Measurements from ENCODE around the gene MRPL41.

DNA sequence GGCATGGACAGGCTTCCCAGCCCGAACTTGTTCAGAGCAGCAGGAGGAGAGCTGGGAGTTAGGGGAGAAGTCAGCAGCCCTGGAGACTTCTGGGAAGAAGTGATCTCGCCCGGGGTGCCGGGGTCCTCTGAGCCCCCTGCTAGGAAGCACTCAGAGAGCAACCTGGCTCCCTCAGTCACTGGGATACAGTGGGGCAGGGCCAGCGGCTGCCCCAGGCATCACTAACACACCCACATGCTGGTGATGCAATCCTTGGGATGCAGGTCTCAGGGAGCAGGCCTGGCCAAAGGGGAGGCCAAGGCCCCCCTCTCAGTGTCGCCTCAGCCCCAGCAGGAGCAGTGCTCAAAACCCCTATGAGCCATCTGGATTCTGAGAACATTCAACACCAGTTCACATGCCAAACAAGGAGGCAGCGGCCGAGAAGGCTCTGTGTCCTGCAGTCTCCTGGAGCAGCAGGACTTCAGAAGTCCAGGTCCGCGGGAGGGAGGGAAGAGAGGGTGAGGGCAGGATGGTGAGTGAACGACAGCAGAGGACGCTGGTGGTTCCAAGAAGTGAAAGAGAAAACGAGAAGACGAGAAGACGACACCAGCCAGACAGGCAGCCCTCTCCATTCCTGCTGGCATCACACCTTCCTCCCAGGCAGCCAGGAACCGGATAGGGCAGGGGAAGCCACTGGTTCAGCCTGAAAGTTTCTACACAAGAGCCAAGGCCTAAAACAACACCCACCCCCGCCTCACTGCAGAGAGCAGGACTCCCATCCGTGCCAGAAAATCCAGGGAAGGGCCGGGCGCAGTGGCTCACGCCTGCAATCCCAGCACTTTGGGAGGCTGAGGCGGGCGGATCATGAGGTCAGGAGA is 3.8 kb upstream of the MRPL41 start:
- TF ChIP-seq, protein P1, sequence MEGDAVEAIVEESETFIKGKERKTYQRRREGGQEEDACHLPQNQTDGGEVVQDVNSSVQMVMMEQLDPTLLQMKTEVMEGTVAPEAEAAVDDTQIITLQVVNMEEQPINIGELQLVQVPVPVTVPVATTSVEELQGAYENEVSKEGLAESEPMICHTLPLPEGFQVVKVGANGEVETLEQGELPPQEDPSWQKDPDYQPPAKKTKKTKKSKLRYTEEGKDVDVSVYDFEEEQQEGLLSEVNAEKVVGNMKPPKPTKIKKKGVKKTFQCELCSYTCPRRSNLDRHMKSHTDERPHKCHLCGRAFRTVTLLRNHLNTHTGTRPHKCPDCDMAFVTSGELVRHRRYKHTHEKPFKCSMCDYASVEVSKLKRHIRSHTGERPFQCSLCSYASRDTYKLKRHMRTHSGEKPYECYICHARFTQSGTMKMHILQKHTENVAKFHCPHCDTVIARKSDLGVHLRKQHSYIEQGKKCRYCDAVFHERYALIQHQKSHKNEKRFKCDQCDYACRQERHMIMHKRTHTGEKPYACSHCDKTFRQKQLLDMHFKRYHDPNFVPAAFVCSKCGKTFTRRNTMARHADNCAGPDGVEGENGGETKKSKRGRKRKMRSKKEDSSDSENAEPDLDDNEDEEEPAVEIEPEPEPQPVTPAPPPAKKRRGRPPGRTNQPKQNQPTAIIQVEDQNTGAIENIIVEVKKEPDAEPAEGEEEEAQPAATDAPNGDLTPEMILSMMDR (IDR thresholded peaks at IDR 0.05), result no peak
- TF ChIP-seq POLR2A (IDR thresholded peaks at IDR 0.05) (no peak), EP300 (IDR thresholded peaks at IDR 0.05) (no peak)

Measured in gastroesophageal sphincter (tissue), 3 donors.